OCI-M1 (cell line): ENCODE measurements around the gene CATSPERZ.

ENCODE experiments used
- DNase-seq: peaks from one replicate; lab custom pipeline; 2025; lab: John Stamatoyannopoulos, UW

Gene CATSPERZ

DNA sequence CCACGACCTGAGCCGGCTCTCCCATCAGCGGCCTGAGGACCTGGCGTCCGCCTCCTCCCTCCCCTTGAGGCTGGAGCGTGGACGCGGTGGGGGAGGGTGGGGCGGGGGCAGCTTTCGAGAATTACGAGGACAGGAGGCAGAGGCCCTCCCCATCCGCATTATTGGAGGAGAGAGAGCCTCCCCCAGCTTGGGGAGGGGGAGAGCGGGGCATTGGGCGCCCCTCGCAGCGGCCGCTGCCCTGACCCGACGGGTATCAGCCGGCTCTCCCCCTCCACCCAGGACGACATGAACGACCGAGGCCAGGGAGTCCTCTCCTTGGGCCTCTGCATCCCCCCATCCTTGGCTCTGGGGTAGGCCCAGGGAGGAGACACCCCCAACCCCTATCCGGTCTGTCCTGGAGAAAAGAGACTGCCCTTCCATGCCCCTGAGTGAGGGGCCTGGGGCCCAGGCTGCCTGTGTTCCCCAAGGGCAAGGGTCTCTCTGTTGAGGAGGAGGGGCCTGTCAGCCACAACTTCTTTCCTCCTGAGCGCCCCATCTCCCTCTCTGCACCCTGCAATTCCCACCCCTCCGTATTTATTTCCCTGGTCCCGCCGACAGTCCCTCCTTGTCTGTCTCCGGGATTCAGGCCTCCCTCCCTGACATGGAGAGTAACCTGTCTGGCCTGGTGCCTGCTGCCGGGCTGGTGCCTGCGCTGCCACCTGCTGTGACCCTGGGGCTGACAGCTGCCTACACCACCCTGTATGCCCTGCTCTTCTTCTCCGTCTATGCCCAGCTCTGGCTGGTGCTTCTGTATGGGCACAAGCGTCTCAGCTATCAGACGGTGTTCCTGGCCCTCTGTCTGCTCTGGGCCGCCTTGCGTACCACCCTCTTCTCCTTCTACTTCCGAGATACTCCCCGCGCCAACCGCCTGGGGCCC is 14.0 kb upstream of the CATSPERZ start:
- peak; percentile 13 for DNase-seq

- DNase-seq: no peak
Observed at GRCh38 chr11:64286801-64287159, 13.4 kb upstream of the CATSPERZ start.

GRCh38 chr11:64287676-64288352 is 12.3 kb upstream of the CATSPERZ start:
- no peak for DNase-seq

GRCh38 chr11:64288353-64288750 is 11.8 kb upstream of the CATSPERZ start:
- DNase-seq: no peak

DNA sequence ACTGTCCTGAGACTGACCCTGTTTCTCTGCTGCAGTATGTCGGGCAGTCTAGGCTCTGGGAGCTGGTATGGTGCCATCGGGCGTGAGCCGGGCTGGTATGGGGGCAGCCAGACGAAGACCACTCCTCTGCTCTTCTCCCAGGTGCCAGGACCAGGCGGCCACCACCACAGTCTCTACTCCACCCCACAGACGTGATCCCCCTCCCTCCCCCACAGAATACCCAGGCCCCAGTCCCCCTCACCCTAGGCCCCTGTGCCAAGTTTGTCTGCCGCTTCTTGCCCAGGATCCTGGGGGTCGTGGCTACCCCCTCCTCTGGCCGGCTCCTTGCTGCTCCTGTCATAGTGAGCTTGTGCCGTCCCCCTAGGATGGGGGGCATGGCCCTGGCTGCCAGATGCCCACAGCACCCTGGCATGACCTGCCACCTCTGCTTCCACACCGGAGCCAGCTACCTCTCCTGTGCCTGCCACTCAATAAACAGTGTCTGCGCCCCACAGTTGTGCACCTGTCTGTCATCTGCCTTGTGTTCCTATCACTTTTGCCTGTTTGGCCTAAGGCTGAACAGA is 11.1 kb upstream of the CATSPERZ start:
- no peak for DNase-seq

GRCh38 chr11:64290352-64291261 is 9.6 kb upstream of the CATSPERZ start:
- DNase-seq: no peak

DNA sequence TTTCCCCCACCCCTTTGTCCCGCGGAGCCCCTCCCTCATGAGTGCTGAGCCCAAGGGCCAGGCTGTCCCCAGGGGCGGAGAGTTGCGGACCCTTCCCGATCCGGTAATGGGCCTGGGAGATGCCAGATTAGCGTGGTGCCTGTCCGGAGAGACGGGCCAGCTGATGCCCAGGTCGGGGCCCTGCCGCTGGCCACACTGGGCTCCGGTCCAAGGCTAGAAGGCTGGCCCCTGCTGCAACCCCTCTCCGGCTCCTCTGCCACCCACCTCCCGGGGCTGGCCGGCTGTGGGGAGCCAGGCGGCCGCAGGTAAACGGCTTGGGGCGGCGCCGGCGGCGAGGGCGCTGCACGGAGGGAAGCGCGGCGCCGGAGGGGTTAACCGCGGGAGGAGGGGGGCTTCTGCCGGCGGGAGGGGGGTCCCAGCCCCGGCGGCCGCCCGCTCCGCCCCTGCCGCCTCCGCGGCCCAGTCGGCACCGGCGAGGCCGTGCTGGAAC is 8.9 kb upstream of the CATSPERZ start, which contains the start of gene KCNK4:
Gene KCNK4, plus strand, starts transcription at position 41 of the 490 bp plus-strand sequence. CDS start 1,717 bp downstream, outside the sequence.
- DNase-seq: no peak

DNA sequence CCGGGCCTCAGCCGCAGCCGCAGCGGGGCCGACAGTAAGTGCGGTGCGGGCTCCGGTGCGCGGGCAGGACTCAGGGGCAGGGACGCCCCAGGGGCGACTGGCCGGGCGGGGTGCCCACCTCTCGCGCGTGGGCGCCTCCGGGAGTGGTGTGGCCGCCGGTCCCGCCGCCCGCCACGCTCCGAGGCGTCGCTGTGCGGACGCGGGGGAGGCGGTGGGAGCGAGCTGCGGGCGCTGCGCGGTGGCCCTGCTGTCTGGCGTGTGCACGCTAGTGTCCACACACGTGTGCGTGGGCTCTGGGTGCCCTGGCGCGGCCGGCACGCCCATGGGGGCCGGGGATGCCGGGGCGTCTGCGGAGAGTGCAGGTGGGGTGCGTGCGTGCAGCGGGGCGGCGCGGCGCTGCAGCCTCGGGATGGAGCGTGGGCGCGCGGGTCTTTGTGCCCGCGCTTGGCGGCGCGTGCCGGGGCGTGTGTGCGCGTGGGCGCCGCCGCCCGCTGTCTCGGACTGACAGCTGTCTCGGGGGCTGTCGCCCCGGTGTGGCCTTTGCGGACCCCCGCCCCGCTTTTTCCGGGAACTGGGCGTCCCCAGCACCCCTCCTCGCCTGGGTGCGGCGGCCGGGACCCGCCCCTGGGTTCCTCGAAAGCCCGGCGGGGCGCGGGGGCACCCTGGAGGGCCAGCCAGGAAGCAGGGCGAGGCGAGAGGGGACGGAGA is 8.3 kb upstream of the CATSPERZ start:
- DNase-seq: no peak

GRCh38 chr11:64292460-64293254 is 7.5 kb upstream of the CATSPERZ start:
- no peak for DNase-seq

DNA sequence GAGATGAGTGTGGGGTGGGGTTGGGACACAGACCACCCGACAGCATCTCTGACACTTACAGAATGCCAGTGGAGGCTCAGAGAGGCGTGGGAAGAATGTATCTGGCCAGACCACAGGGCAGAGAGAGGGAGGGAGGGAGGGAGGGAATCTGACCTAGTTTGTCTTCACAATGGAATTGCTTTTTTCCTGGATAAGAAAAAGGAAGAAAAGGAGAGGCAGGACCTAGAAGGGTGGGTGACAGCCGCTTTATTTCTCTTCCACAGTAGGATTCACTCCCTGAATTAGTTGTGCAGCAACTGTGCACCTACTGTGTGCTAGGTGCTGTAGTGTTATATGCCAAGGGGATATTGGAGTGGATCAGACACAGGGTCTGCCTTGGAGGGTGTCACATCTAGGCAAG is 5.4 kb upstream of the CATSPERZ start:
- no peak for DNase-seq

DNA sequence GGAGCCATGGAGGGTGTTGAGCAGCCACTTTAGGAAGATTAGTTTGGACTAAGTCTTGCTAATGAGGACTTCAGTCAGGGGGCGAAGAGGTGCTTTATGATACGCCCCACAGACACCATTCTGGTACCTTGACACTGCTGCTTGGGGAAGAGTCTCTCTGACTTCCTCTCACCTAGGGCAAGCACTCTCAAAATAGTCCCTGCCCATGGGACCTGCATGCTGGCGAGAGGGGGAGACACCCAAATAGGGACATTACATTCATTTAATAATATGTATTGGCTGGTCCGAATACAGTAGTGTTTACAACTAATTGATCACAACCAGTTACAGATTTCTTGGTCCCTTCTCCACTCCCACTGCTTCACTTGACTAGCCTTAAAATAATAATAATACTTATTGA is 4.4 kb upstream of the CATSPERZ start:
- no peak for DNase-seq

- no peak for DNase-seq
Observed at GRCh38 chr11:64296236-64296635, 3.9 kb upstream of the CATSPERZ start.

DNA sequence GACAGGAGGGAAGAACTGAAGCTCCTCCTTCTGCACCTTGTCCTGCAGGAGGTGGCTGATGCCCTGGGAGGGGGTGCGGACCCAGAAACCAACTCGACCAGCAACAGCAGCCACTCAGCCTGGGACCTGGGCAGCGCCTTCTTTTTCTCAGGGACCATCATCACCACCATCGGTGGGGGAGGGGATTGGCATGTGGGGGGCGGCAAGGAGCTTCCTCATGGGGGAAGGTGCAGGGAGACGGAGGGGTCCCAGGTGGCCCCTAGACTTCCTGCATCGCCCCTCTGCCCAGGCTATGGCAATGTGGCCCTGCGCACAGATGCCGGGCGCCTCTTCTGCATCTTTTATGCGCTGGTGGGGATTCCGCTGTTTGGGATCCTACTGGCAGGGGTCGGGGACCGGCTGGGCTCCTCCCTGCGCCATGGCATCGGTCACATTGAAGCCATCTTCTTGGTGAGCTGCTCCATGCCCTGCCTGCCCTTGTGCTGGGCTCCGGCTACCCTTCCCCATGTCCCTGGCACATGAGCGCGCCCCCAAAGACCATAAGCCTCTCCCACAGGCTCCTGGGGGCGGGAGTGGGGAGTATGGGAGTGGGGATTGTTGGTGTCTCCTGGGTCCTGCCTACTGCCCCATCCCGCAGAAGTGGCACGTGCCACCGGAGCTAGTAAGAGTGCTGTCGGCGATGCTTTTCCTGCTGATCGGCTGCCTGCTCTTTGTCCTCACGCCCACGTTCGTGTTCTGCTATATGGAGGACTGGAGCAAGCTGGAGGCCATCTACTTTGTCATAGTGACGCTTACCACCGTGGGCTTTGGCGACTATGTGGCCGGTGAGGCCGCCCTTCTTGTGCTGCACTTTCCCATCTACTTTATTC is 3.1 kb upstream of the CATSPERZ start:
- no peak for DNase-seq

DNA sequence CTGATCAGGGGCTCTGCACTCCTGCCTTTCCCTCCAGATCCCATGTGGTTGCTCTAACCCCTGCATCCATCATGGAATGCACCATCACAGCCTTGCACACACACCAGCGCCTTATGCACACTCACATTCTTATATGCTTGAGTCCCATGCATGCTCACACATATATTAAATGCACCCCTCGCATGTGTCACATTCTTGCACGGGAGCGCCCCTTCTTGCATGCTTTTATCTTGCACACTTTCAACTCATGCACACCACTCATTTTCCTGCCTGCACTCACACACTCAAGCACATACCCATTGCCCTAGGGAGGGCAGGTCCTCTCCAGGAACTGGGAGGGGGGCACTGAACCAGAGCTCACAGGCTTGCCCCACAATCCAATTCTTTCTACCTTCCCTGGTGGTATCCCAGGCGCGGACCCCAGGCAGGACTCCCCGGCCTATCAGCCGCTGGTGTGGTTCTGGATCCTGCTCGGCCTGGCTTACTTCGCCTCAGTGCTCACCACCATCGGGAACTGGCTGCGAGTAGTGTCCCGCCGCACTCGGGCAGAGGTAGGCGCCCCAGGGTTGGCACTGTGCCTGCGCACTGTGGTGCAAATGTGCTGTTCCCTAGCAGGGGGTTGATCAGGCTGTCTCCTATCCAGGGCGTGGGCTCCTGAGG is 2.3 kb upstream of the CATSPERZ start:
- no peak for DNase-seq

DNA sequence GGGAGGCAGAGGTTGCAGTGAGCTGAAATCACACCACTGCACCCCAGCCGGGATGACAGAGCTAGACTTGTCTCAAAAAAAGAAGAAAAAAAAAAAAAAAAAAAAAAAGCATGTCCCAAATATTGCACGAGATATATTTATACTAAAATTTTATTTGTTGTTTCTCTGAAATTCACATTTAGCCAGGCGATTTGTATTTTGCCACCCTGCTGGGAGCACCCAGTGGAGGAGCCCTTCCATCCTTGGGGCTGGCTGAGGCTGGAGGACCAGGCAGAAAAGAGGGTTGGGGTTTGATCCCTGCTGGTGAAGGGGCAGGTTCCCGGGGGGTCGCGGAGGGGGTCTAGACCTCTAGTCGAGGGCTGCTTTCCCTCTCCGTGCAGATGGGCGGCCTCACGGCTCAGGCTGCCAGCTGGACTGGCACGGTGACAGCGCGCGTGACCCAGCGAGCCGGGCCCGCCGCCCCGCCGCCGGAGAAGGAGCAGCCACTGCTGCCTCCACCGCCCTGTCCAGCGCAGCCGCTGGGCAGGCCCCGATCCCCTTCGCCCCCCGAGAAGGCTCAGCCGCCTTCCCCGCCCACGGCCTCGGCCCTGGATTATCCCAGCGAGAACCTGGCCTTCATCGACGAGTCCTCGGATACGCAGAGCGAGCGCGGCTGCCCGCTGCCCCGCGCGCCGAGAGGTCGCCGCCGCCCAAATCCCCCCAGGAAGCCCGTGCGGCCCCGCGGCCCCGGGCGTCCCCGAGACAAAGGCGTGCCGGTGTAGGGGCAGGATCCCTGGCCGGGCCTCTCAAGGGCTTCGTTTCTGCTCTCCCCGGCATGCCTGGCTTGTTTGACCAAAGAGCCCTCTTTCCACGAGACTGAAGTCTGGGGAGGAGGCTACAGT is 952 bp upstream of the CATSPERZ start:
- no peak for DNase-seq

GRCh38 chr11:64303109-64304031 is 3.2 kb downstream of the CATSPERZ start:
- DNase-seq: peak; percentile 7

DNA sequence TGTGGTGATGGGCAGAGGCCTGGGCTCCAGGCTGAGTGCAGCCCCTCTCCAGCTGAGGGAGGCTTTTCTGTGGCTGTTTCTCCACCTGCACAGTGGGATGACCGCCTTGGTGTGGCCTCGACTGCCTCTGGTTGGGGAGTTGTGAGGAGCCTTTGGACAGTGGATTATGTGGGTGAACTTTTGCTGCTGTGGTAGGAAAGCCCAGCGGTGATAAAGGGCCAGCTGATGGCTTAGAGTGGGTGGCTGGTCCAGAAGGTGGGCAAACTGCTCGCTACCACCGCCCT is 3.8 kb downstream of the CATSPERZ start:
- DNase-seq: no peak
